ENCODE data around the gene SLC16A10.
"Not testable (repeated sequence)": the region's sequence is repeated elsewhere in the genome, so short reads cannot be mapped to it uniquely, and the experiment has no call there.

The SLC16A10 gene

DNA sequence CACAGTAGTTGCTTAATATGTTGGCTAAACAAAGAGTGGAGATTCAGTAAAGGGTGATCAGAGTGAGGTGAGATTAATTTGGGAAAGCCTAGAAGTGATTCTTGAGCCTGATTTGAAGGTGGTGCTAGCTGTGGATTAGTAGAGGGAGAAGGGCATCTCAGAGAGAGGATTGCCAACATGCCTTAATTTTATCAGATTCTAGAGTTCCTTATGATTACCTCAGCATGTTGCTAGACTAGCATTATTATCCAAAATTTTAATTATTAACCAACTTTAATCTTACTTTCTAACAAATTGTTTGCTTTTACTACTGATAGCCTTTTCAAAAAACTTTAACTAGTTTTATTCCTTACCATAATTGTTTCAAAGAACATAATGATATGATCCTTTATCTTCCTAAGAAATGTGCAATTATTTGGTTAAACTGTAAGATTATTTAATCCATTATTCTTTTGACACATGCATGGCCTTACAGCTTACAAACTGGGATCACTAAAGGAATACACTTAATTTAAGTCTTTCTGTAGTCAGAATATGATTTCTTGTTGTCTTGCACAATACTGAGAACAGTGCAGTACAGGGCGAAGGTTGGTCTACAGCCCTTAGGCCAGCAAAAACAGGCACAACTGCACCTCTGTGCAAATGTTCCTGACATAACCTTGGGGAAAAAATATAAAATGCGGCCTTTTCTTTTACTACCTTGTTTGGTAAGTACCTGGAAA is 88.9 kb downstream of the SLC16A10 start:
- Mint-ChIP-seq H3K27me3 (no peaks in the 10 kb centered on the region), H3K9me3 (no peaks in the 10 kb centered on the region), H3K4me1 (ENCODE audit: low read depth) (peaks cover 29% of the 10 kb centered on the region), H3K4me3 (no peak overlapping the region), H3K27ac (no peak overlapping the region), H3K36me3 (ENCODE audit: low read depth) (peaks cover 5% of the 10 kb centered on the region)
- no peak for DNase-seq

DNA sequence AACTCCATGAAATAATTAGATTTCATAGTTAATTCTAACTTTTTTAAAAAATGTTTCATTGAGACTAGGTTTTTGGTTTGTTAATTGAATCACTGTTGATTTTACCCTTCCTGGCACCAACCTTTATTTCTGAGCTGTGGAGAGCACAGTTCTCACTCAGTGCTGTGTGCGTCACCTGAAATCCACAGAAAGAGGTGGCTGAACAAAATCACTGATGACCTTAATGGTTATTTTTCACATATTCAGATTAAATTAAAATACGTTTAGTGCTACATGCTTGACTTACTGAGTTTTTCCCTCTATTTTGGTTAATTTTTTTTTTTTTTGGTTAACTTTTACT is 89.4 kb downstream of the SLC16A10 start:
- Mint-ChIP-seq H3K27me3 (no peaks in the 10 kb centered on the region), H3K4me3 (no peak overlapping the region), H3K27ac (no peak overlapping the region), H3K9me3 (no peaks in the 10 kb centered on the region), H3K36me3 (ENCODE audit: low read depth) (peaks cover 5% of the 10 kb centered on the region), H3K4me1 (ENCODE audit: low read depth) (peaks cover 27% of the 10 kb centered on the region)
- no peak for DNase-seq

DNA sequence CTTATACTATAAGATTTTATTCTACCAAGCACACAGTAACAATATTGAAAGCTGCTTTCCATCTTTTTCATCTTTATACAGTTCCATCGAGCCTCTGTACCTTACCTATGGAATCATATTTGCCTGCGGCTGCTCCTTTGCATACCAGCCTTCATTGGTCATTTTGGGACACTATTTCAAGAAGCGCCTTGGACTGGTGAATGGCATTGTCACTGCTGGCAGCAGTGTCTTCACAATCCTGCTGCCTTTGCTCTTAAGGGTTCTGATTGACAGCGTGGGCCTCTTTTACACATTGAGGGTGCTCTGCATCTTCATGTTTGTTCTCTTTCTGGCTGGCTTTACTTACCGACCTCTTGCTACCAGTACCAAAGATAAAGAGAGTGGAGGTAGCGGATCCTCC is 89.8 kb downstream of the SLC16A10 start:
- H3K9me3 Mint-ChIP-seq: no peaks in the 10 kb centered on the region
- peaks cover 23% of the 10 kb centered on the region for H3K4me1 Mint-ChIP-seq (ENCODE audit: low read depth)
- H3K4me3 Mint-ChIP-seq: no peak overlapping the region
- H3K27me3 Mint-ChIP-seq: no peaks in the 10 kb centered on the region
- peaks cover 5% of the 10 kb centered on the region for H3K36me3 Mint-ChIP-seq (ENCODE audit: low read depth)
- H3K27ac Mint-ChIP-seq: no peak overlapping the region
- DNase-seq: no peak

DNA sequence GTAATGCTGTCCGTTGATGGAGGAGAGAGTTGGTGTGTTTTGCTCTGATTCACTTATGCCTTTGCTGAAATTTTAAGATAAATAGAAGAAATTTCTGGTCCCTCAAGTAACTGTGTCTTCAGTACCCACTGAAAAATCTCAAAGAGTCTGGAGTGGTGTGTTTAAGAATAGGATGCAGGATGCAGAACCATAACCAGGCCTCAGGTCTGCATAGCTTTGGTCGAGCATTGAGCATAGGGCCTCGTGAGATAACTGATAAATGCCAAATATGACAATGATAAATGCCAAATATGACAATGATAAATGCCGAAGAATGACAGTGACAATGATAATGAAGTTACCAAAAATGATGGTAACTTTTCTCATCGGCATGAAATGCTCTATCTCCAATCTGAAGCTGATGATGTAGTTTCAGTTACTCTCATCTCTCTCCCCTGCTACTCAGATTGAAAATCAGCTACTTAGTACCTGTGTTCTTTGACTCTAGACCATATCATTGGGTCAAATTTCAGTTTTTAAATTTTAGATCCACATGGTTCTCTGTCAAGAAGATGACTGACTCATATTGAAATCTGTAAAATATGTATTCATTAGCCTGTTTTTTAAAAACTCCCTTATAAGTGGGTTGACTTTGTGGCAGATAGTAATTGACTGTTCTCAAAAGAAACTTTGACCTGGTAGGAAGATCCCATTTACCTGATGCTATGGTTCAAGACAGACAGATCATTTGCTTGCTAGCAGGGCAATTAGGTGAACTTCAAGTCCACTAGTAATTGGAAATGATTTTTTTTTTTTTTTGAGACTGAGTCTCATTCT is 96.6 kb downstream of the SLC16A10 start:
- Mint-ChIP-seq H3K9me3 (no peaks in the 10 kb centered on the region), H3K4me1 (ENCODE audit: low read depth) (peaks cover 14% of the 10 kb centered on the region), H3K36me3 (ENCODE audit: low read depth) (peaks cover 6% of the 10 kb centered on the region), H3K4me3 (no peak overlapping the region), H3K27ac (peak overlapping the region; percentile 55), H3K27me3 (no peaks in the 10 kb centered on the region)
- no peak for DNase-seq

DNA sequence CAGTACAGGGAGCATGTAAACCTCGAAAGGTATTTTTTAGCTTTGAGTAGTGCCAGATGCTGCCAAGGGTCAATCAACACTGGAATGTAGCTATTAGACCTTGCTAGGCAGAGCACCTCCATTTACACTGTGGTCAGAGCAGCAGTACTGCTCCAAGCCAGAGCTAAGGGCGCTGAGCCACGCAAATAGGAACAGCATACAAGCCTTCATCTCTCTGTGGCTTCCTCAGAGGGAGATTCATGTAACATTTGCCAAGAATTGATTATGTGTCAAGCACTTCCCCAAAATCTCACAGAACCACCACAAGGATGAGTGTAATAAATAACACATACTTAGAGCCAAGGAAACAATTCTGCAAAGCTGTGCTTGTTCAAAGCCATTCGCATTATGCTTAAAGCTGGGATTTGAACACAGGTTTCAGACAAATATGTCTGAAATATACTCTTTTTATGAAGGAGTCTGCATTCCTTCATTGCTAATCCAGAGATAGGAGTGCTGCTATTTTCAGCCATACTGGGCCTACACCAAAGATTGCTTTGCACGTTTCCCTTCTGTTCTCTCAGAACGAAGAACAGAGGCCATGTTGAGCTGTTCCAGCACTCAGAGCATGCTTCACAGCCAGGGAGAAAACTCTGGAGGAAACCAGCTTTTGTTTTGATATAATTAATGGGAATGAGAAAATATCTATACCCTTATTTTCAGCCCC is 97.7 kb downstream of the SLC16A10 start:
- no peak for DNase-seq
- no peaks in the 10 kb centered on the region for H3K9me3 Mint-ChIP-seq
- no peak overlapping the region for H3K4me3 Mint-ChIP-seq
- peaks cover 10% of the 10 kb centered on the region for H3K36me3 Mint-ChIP-seq (ENCODE audit: low read depth)
- peaks cover 14% of the 10 kb centered on the region for H3K4me1 Mint-ChIP-seq (ENCODE audit: low read depth)
- H3K27me3 Mint-ChIP-seq: no peaks in the 10 kb centered on the region
- H3K27ac Mint-ChIP-seq: no peak overlapping the region

DNA sequence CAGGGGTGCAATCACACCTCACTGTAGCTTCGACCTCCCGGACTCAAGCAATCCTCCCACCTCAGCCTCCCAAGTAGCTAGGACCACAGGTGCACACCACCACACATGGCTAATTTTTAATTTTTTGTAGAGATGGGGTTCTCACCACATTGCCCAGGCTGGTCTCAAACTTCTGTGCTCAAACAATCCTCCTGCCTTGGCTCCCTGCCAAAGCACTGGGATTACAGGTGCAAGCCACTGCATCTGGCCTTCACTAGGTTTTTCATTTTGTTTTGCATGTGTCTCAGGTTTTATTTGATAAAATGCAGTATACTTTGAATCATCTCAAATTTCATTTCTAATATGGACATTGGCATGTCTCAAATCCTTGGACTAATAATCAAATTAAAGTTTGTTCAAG is 98.7 kb downstream of the SLC16A10 start:
- no peak for DNase-seq
- H3K27me3 Mint-ChIP-seq: no peaks in the 10 kb centered on the region
- no peak overlapping the region for H3K4me3 Mint-ChIP-seq
- peaks cover 14% of the 10 kb centered on the region for H3K4me1 Mint-ChIP-seq (ENCODE audit: low read depth)
- H3K36me3 Mint-ChIP-seq (ENCODE audit: low read depth): peaks cover 10% of the 10 kb centered on the region
- peaks cover under 1% of the 10 kb centered on the region for H3K9me3 Mint-ChIP-seq
- no peak overlapping the region for H3K27ac Mint-ChIP-seq

DNA sequence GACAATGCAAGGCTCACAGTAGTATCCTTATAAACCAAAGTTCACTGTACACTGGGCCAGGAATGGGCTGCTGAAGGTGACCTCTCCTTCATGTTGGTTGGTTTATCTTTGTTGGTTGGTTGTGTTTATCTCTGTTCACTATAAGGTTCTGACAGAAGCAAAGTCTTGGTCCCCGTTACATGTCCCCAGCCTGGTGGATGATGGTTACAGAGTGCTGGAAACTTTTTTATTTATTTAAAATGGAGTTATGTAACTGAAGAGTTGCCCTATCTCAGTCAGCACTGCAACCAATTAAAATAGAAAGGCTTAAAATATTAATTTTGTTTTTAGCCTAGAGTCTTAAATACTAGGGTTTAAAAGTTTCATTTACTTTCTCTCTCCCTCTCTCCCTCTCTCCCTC is 100.6 kb downstream of the SLC16A10 start:
- H3K27ac Mint-ChIP-seq: no peak overlapping the region
- no peak overlapping the region for H3K4me3 Mint-ChIP-seq
- peaks cover 14% of the 10 kb centered on the region for H3K4me1 Mint-ChIP-seq (ENCODE audit: low read depth)
- peaks cover 3% of the 10 kb centered on the region for H3K9me3 Mint-ChIP-seq
- DNase-seq: no peak
- H3K27me3 Mint-ChIP-seq: no peaks in the 10 kb centered on the region
- H3K36me3 Mint-ChIP-seq (ENCODE audit: low read depth): peaks cover 13% of the 10 kb centered on the region

DNA sequence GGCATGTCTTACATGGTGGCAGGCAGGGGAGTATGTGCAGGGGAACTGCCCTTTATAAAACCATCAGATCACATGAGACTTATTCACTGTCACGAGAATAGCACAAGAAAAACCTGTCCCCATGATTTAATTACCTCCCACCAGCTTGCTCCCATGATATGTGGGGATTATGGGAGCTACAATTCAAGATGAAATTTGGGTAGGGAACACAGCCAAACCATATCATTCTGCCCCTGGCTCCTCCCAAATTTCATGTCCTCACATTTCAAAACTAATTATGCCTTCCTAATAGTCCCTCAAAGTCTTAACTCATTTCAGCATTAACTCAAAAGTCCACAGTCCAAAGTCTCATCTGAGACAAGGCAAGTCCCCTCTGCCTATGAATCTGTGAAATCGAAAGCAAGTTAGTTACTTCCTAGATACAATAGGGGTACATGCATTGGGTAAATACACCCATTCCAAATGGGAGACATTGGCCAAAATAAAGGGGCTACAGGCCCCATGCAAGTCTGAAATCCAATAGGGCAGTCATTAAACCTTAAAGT is 102.4 kb downstream of the SLC16A10 start:
- H3K27me3 Mint-ChIP-seq; H3K9me3 Mint-ChIP-seq; H3K27ac Mint-ChIP-seq; H3K4me3 Mint-ChIP-seq; DNase-seq; H3K4me1 Mint-ChIP-seq (ENCODE audit: low read depth): not testable (repeated sequence)
- H3K36me3 Mint-ChIP-seq (ENCODE audit: low read depth): peaks cover 11% of the 10 kb centered on the region

DNA sequence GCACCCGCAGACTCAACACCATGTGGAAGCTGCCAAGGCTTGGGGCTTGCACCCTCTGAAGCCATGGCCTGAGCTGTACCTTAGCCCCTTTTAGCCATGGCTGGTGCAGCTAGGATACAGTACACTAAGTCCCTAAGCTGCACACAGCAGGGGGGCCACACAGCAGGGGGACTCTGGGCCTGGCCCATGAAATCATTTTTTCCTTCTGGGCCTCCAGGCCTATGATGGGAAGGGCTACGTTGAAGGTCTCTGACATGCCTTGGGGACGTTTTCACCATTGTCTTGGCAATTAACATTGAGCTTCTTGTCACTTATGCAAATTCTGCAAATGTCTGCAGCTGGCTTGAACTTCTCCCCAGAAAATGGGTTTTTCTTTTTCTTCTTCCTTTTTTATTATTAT is 103.3 kb downstream of the SLC16A10 start:
- DNase-seq: no peak
- peaks cover 3% of the 10 kb centered on the region for H3K9me3 Mint-ChIP-seq
- H3K4me3 Mint-ChIP-seq: no peak overlapping the region
- H3K27ac Mint-ChIP-seq: no peak overlapping the region
- no peaks in the 10 kb centered on the region for H3K4me1 Mint-ChIP-seq (ENCODE audit: low read depth)
- no peaks in the 10 kb centered on the region for H3K27me3 Mint-ChIP-seq
- peaks cover 10% of the 10 kb centered on the region for H3K36me3 Mint-ChIP-seq (ENCODE audit: low read depth)

DNA sequence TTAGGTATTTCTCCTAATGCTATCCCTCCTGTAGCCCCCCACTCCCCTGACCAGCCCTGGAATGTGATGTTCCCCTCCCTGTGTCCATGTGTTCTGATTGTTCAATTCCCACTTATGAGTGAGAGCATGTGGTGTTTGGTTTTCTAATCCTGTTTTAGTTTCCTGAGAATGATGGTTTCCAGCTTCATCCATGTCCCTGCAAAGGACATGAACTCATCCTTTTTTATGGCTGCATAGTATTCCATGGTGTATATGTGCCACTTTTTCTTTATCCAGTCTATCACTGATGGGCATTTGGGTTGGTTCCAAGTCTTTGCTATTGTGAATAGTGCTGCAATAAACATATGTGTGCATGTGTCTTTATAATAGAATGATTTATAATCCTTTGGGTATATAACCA is 103.8 kb downstream of the SLC16A10 start:
- H3K4me1 Mint-ChIP-seq (ENCODE audit: low read depth); H3K4me3 Mint-ChIP-seq; H3K9me3 Mint-ChIP-seq; H3K27me3 Mint-ChIP-seq; H3K27ac Mint-ChIP-seq; H3K36me3 Mint-ChIP-seq (ENCODE audit: low read depth); DNase-seq: not testable (repeated sequence)

DNA sequence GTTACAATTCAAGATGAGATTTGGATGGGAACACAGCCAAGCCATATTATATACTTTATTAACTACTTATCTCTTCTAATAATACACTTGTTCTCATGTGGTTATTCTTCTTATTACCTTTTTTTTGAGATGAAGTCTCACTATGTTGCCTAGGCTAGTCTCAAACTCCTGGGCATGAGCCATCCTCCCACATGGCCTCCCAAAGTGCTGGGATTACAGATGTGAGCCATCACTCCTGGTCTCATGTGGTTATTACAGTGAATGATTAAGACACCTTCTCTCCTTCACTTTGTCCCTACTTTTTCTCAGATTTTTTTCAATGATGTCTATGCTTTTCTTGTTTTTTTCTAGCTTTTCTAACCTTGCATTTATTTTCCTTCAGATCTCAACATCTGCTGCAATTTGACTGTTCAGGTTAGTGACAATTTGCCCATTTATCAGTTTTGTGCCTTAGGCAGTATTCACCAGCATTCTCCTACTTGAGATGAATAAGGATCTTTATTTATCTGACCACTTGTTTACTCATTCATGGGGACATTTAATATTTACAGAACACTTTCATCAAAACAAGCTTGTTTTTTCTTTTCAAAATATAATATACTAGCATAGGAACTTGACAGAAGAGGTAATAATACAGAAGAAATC is 105.7 kb downstream of the SLC16A10 start:
- Mint-ChIP-seq H3K4me1 (ENCODE audit: low read depth) (no peaks in the 10 kb centered on the region), H3K4me3 (no peak overlapping the region), H3K27me3 (no peaks in the 10 kb centered on the region), H3K36me3 (ENCODE audit: low read depth) (peaks cover 10% of the 10 kb centered on the region), H3K9me3 (peaks cover 3% of the 10 kb centered on the region), H3K27ac (no peak overlapping the region)
- no peak for DNase-seq

DNA sequence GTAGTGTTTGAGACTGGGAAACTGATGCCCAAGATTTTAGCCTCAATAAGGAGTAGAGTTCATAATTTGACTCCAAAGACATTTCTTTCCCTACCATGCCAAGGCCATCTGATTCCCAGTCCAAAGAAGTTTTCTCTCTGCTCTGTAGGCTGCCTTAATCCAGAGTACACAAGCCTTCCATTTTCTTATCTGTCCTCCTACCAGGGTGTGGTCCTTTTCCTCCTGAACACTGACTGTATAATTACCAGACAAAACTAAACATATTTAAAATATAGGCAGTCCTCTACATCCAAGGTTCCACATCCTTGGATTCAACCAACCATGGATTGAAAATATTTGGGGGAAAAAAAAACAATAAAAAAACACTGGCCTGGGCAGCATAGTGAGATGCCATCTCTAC is 108.4 kb downstream of the SLC16A10 start:
- H3K4me1 Mint-ChIP-seq (ENCODE audit: low read depth): peaks cover 10% of the 10 kb centered on the region
- H3K4me3 Mint-ChIP-seq: no peak overlapping the region
- H3K27ac Mint-ChIP-seq: no peak overlapping the region
- H3K27me3 Mint-ChIP-seq: no peaks in the 10 kb centered on the region
- no peak for DNase-seq
- peaks cover 3% of the 10 kb centered on the region for H3K9me3 Mint-ChIP-seq
- H3K36me3 Mint-ChIP-seq (ENCODE audit: low read depth): peaks cover 5% of the 10 kb centered on the region

DNA sequence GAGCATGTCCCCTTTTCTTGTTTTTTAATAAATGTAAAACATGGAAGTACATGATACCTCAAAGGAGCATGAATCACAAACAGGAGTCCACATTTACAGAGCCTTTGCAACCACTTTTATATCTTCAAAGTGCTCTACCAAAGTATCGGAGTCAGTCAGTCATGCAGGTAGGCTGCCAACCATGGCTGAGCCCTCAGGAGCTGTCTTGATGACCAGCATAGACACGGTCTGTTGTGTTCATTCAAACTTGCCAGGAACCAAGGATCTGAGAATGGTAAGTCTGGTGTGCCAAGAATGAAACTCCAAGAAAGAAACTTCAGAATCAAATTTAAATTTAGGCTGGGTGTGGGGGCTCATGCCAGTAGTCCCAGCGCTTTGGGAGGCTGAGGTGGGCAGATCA is 111.5 kb downstream of the SLC16A10 start:
- Mint-ChIP-seq H3K27ac (no peak overlapping the region), H3K4me1 (ENCODE audit: low read depth) (peaks cover 20% of the 10 kb centered on the region), H3K36me3 (ENCODE audit: low read depth) (no peaks in the 10 kb centered on the region), H3K9me3 (no peaks in the 10 kb centered on the region), H3K27me3 (no peaks in the 10 kb centered on the region), H3K4me3 (no peak overlapping the region)
- DNase-seq: no peak

DNA sequence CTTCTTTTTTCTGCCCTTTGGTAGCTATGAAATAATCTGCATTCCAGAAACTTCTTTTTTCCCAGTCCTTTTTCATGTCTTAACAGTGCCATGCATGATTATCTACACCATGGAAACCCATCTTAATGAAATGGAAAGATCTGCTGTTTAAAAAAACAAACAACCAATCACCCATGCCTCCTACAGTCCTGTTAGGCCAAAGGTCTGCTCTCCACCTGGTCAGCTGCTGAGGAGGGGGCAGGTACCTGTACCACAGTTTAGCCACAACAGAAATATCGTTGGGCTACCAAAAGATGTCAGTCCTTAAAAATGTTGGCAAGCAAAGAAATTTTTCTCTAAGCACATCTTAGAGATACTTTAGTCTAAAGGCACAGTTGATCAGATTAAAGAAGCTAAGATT is 112.6 kb downstream of the SLC16A10 start:
- Mint-ChIP-seq H3K4me3 (no peak overlapping the region), H3K27ac (no peak overlapping the region), H3K27me3 (no peaks in the 10 kb centered on the region)

More for the DNA sequence above, 112.6 kb downstream of the SLC16A10 start:
- no peaks in the 10 kb centered on the region for H3K36me3 Mint-ChIP-seq (ENCODE audit: low read depth)
- no peaks in the 10 kb centered on the region for H3K9me3 Mint-ChIP-seq
- no peak for DNase-seq
- H3K4me1 Mint-ChIP-seq (ENCODE audit: low read depth): peaks cover 20% of the 10 kb centered on the region
